Fibroblast of lung (primary cell): ENCODE measurements around the gene AGAP2. TPM values are rescaled to one million over a fixed set of nuclear protein-coding genes. Genes with fewer than 3 reads are reported as not detected.

ENCODE experiments used
- DNase-seq, 2 donors: peaks; one replicate each; pipeline versions ENCODE4 v3.0.0 to v3.0.0-alpha.2; 2010; ENCODE audit warnings: low read depth in 2 of 2
- H2AFZ ChIP-seq: 2 replicates; pipeline ENCODE4 v1.5.1; 2012; ENCODE audit warnings: low read length, control low read depth, inconsistent platforms
- H3K27ac ChIP-seq: 2 replicates; pipeline ENCODE4 v1.5.1; 2011; ENCODE audit warnings: low read length, control low read depth; ENCODE audit not compliant: insufficient read depth
- H3K27me3 ChIP-seq: 2 replicates; pipeline ENCODE4 v1.5.1; 2011; ENCODE audit warnings: mild to moderate bottlenecking, low read length; ENCODE audit not compliant: control insufficient read depth, insufficient read depth
- H3K36me3 ChIP-seq: 2 replicates; pipeline ENCODE4 v1.5.1; 2011; ENCODE audit warnings: low read length; ENCODE audit not compliant: control insufficient read depth, insufficient read depth
- H3K4me1 ChIP-seq: 2 replicates; pipeline ENCODE4 v1.5.1; 2011; ENCODE audit warnings: low read length; ENCODE audit not compliant: control insufficient read depth, insufficient read depth; ENCODE audit errors: extremely low read depth
- H3K4me2 ChIP-seq: 2 replicates; pipeline ENCODE4 v1.5.1; 2011; ENCODE audit warnings: low read length, control low read depth; ENCODE audit not compliant: insufficient read depth; ENCODE audit errors: extremely low read depth
- H3K4me3 ChIP-seq, 4 experiments: fragments of 200-600 bp in 1 of 4; sonication (generic) in 1 of 4; replicated peaks in 1 of 4; 2 replicates each; pipeline ENCODE4 v1.5.1; 2011 to 2016; ENCODE audit warnings: low read length in 4 of 4, low read depth in 3 of 4, mild to moderate bottlenecking in 3 of 4, control low read depth in 2 of 4, inconsistent platforms in 1 of 4, mixed read lengths in 1 of 4; ENCODE audit not compliant: insufficient read depth in 1 of 4; ENCODE audit errors: control extremely low read depth in 1 of 4
- H3K79me2 ChIP-seq: 2 replicates; pipeline ENCODE4 v1.5.1; 2012; ENCODE audit warnings: mild to moderate bottlenecking, low read length, inconsistent platforms; ENCODE audit not compliant: control insufficient read depth, insufficient read depth
- H3K9ac ChIP-seq: 2 replicates; pipeline ENCODE4 v1.5.1; 2011; ENCODE audit warnings: mild to moderate bottlenecking, low read length, control low read depth; ENCODE audit not compliant: insufficient read depth
- H3K9me3 ChIP-seq: 2 replicates; pipeline ENCODE4 v1.5.1; 2012; ENCODE audit warnings: low read depth, low read length; ENCODE audit not compliant: control insufficient read depth, insufficient read depth
- H4K20me1 ChIP-seq: 2 replicates; pipeline ENCODE4 v1.5.1; 2011; ENCODE audit warnings: low read length; ENCODE audit not compliant: control insufficient read depth, insufficient read depth; ENCODE audit errors: extremely low read depth
- CTCF ChIP-seq, 2 donors: IDR thresholded peaks in 1 of 2; conservative IDR thresholded peaks in 1 of 2; 1 replicate in 1 of 2; 2 replicates in 1 of 2; pipeline ENCODE4 v1.5.1; 2011 to 2012; ENCODE audit warnings: low read length in 2 of 2, control low read depth in 1 of 2, inconsistent platforms in 1 of 2, low read depth in 1 of 2, mild to moderate bottlenecking in 1 of 2
- EZH2 ChIP-seq: IDR thresholded peaks from 2 replicates; pipeline ENCODE4 v1.5.1; 2012; ENCODE audit warnings: low read length, control low read depth, mild to moderate bottlenecking; ENCODE audit errors: missing control alignments
- polyA plus RNA-seq, 2 donors: library from polyadenylated mRNA; depleted of rRNA in 1 of 2; stranded (reverse) in 1 of 2; unstranded in 1 of 2; fragments of >200 nt; gene quantifications; 2 replicates each; pipeline ENCODE4 v1.2.1, GENCODE V29; 2011 to 2012; ENCODE audit warnings: missing spikeins in 1 of 2
- total RNA-seq: library from RNA; depleted of rRNA; stranded (reverse); fragments of >200 nt; gene quantifications from 2 replicates; pipeline ENCODE4 v1.2.1, GENCODE V29; 2014

AGAP2 gene
- total and polyA plus RNA-seq, 2 donors (not counting 1 experiment from before 2014, with no cell fraction given): 0.05 to 0.17 TPM

GRCh38 chr12:57765698-57766463, 27.3 kb upstream of the AGAP2 start:
- Histone ChIP-seq H3K4me3 (peak overlapping the region; percentile 21 to 50 (median 38)), H3K27me3 (peaks cover 31% of the 10 kb centered on the region), H2AFZ (no peak overlapping the region), H3K79me2 (peaks cover 1% of the 10 kb centered on the region), H3K4me2 (peak overlapping the region; percentile 81), H3K27ac (no peak overlapping the region), H4K20me1 (no peaks in the 10 kb centered on the region), H3K4me1 (peaks cover 15% of the 10 kb centered on the region), H3K9me3 (no peaks in the 10 kb centered on the region), H3K9ac (no peak overlapping the region), H3K36me3 (peaks cover 11% of the 10 kb centered on the region)
- no peak for DNase-seq
- TF ChIP-seq EZH2 (peak; percentile 71), CTCF (conservative IDR thresholded peaks at IDR 0.05 in 1 of 2, IDR thresholded peaks at IDR 0.05 in 1 of 2; ENCODE audit: low read depth in 1 of 2, low read length in 2 of 2) (no peak)

GRCh38 chr12:57765003-57765697, 26.6 kb upstream of the AGAP2 start:
- DNase-seq: peak in 1 of 2 donors; percentile 28
- H3K27me3 ChIP-seq: peaks cover 31% of the 10 kb centered on the region
- peak overlapping the region in 1 of 4 experiments; percentile 50 for H3K4me3 ChIP-seq
- H2AFZ ChIP-seq: peak overlapping the region; percentile 46
- H3K79me2 ChIP-seq: no peaks in the 10 kb centered on the region
- TF ChIP-seq CTCF (conservative IDR thresholded peaks at IDR 0.05 in 1 of 2, IDR thresholded peaks at IDR 0.05 in 1 of 2; ENCODE audit: low read depth in 1 of 2, low read length in 2 of 2): peak; percentile 21 to 24
- TF ChIP-seq EZH2: peak; percentile 86
- peaks cover 13% of the 10 kb centered on the region for H3K4me1 ChIP-seq
- H3K4me2 ChIP-seq: peak overlapping the region; percentile 58
- no peaks in the 10 kb centered on the region for H3K9me3 ChIP-seq
- H3K9ac ChIP-seq: peak overlapping the region; percentile 10
- peaks cover 8% of the 10 kb centered on the region for H3K36me3 ChIP-seq
- no peaks in the 10 kb centered on the region for H4K20me1 ChIP-seq
- H3K27ac ChIP-seq: no peak overlapping the region

- H3K4me3 ChIP-seq: peak overlapping the region in 1 of 4 experiments; percentile 50
- peak overlapping the region; percentile 58 for H3K4me2 ChIP-seq
Observed at GRCh38 chr12:57764662-57765002, 26.1 kb upstream of the AGAP2 start.

More at GRCh38 chr12:57764662-57765002, 26.1 kb upstream of the AGAP2 start:
- H3K79me2 ChIP-seq: no peaks in the 10 kb centered on the region
- no peak overlapping the region for H3K27ac ChIP-seq
- no peak for DNase-seq
- H3K27me3 ChIP-seq: peaks cover 31% of the 10 kb centered on the region
- peaks cover 13% of the 10 kb centered on the region for H3K4me1 ChIP-seq
- peaks cover 8% of the 10 kb centered on the region for H3K36me3 ChIP-seq
- TF ChIP-seq EZH2 (no peak), CTCF (conservative IDR thresholded peaks at IDR 0.05 in 1 of 2, IDR thresholded peaks at IDR 0.05 in 1 of 2; ENCODE audit: low read depth in 1 of 2, low read length in 2 of 2) (no peak)
- peak overlapping the region; percentile 10 for H3K9ac ChIP-seq
- no peaks in the 10 kb centered on the region for H3K9me3 ChIP-seq
- no peaks in the 10 kb centered on the region for H4K20me1 ChIP-seq
- peak overlapping the region; percentile 46 for H2AFZ ChIP-seq
